Measurements from ENCODE around the gene CSPG4. TPM values are rescaled to one million over a fixed set of nuclear protein-coding genes. Genes with fewer than 3 reads are reported as not detected.
"Not testable (repeated sequence)": the region's sequence is repeated elsewhere in the genome, so short reads cannot be mapped to it uniquely, and the experiment has no call there.

Gene CSPG4
- total and polyA plus RNA-seq, 2 donors (not counting 3 experiments of a cell fraction or from before 2014, with no cell fraction given): not detected

GRCh38 chr15:75738647-75739325 lies 26.1 kb upstream of the CSPG4 start:
- Histone ChIP-seq H3K79me2 (ENCODE audit: control insufficient read depth, insufficient read depth, low read length) (no peaks in the 10 kb centered on the region), H3K9ac (replicated peaks; ENCODE audit: extremely low read depth, insufficient read depth, low read length) (no peak overlapping the region), H4K20me1 (replicated peaks; ENCODE audit: control insufficient read depth, extremely low read depth, insufficient read depth, low read length) (no peaks in the 10 kb centered on the region), H3K4me2 (ENCODE audit: insufficient read depth, low read length) (peak overlapping the region; percentile 75), H3K9me3 (replicated peaks; ENCODE audit: control insufficient read depth, insufficient read depth, low read length) (no peaks in the 10 kb centered on the region), H3K27me3 (ENCODE audit: control insufficient read depth in 2 of 2, insufficient read depth in 2 of 2, low read length in 2 of 2) (peaks cover 13 to 16% of the 10 kb centered on the region in 2 experiments), H2AFZ (ENCODE audit: low read depth, low read length) (peak overlapping the region; percentile 87), H3K36me3 (ENCODE audit: control insufficient read depth in 2 of 2, extremely low read depth in 1 of 2, insufficient read depth in 2 of 2, low read length in 2 of 2) (no peaks in the 10 kb centered on the region), H3K9me1 (replicated peaks; ENCODE audit: control insufficient read depth, extremely low read depth, insufficient read depth, low read length) (no peaks in the 10 kb centered on the region), H3K4me1 (ENCODE audit: control insufficient read depth, extremely low read depth, insufficient read depth, low read length) (peaks cover 8% of the 10 kb centered on the region), H3K4me3 (replicated peaks in 1 of 3; ENCODE audit: insufficient read depth in 1 of 3, low read depth in 1 of 3, low read length in 3 of 3) (peak overlapping the region in 2 of 3 experiments; percentile 13 to 41), H3K27ac (ENCODE audit: insufficient read depth, low read depth, low read length) (no peak overlapping the region)
- CTCF ChIA-PET: interaction anchor here (0.6 to 1.9 kb wide), 7 partner anchors 10 to 93 kb away, joined by 3 to 8 read pairs (median 3); a partner anchor contains a TSS
- intact Hi-C loops (cut with micrococcal nuclease): no loop called here
- no TSS peak for BruUV-seq (replicated peaks)
- POLR2A ChIA-PET: no interaction called here
- TF ChIP-seq GATA2 (IDR thresholded peaks at IDR 0.05; ENCODE audit: insufficient read depth, insufficient read length, low read depth, low read length): no peak
- no peak for TF ChIP-seq POLR2A (IDR thresholded peaks at IDR 0.05; ENCODE audit: low read depth, low read length)
- peak; percentile 65 for TF ChIP-seq MAX (IDR thresholded peaks at IDR 0.05; ENCODE audit: insufficient read depth, insufficient read length)
- TF ChIP-seq MYC (IDR thresholded peaks at IDR 0.05; ENCODE audit: low read depth, low read length): no peak
- dilution Hi-C loops (cut with MboI; ENCODE audit: extremely low pct_ligation_motif_present, low sequenced_read_pairs): no loop called here
- peak; percentile 80 for DNase-seq (ENCODE audit: low read depth, low spot score)
- peak; percentile 82 for FAIRE-seq

- H3K9me3 ChIP-seq (replicated peaks; ENCODE audit: control insufficient read depth, insufficient read depth, low read length): no peaks in the 10 kb centered on the region
- H4K20me1 ChIP-seq (replicated peaks; ENCODE audit: control insufficient read depth, extremely low read depth, insufficient read depth, low read length): no peaks in the 10 kb centered on the region
- H3K4me1 ChIP-seq (ENCODE audit: control insufficient read depth, extremely low read depth, insufficient read depth, low read length): peaks cover 8% of the 10 kb centered on the region
- FAIRE-seq: no peak
- H3K4me3 ChIP-seq (replicated peaks in 1 of 3; ENCODE audit: insufficient read depth in 1 of 3, low read depth in 1 of 3, low read length in 3 of 3): peak overlapping the region; percentile 41 to 60 (median 59)
- ChIA-PET POLR2A (no interaction called here), CTCF (interaction anchor here (0.6 to 1.9 kb wide), 7 partner anchors 10 to 93 kb away, joined by 3 to 8 read pairs (median 3); a partner anchor contains a TSS)
- no peak overlapping the region for H3K9ac ChIP-seq (replicated peaks; ENCODE audit: extremely low read depth, insufficient read depth, low read length)
- no peak for DNase-seq (ENCODE audit: low read depth, low spot score)
- dilution Hi-C loops (cut with MboI; ENCODE audit: extremely low pct_ligation_motif_present, low sequenced_read_pairs): no loop called here
- intact Hi-C loops (cut with micrococcal nuclease): no loop called here
- H3K4me2 ChIP-seq (ENCODE audit: insufficient read depth, low read length): peak overlapping the region; percentile 75
- peaks cover 13 to 16% of the 10 kb centered on the region in 2 experiments for H3K27me3 ChIP-seq (ENCODE audit: control insufficient read depth in 2 of 2, insufficient read depth in 2 of 2, low read length in 2 of 2)
- no peaks in the 10 kb centered on the region for H3K79me2 ChIP-seq (ENCODE audit: control insufficient read depth, insufficient read depth, low read length)
- TF ChIP-seq MYC (IDR thresholded peaks at IDR 0.05; ENCODE audit: low read depth, low read length) (no peak), POLR2AphosphoS5 (IDR thresholded peaks at IDR 0.05; ENCODE audit: insufficient read depth, low read depth, low read length) (no peak), POLR2A (IDR thresholded peaks at IDR 0.05; ENCODE audit: low read depth, low read length) (no peak)
- H3K9me1 ChIP-seq (replicated peaks; ENCODE audit: control insufficient read depth, extremely low read depth, insufficient read depth, low read length): no peaks in the 10 kb centered on the region
- H3K27ac ChIP-seq (ENCODE audit: insufficient read depth, low read depth, low read length): no peak overlapping the region
- H2AFZ ChIP-seq (ENCODE audit: low read depth, low read length): peak overlapping the region; percentile 87
- no TSS peak for BruUV-seq (replicated peaks)
- H3K36me3 ChIP-seq (ENCODE audit: control insufficient read depth in 2 of 2, extremely low read depth in 1 of 2, insufficient read depth in 2 of 2, low read length in 2 of 2): no peaks in the 10 kb centered on the region
These were observed 25.5 kb upstream of the CSPG4 start for GRCh38 chr15:75738014-75738646.

- H3K9ac ChIP-seq (replicated peaks; ENCODE audit: extremely low read depth, insufficient read depth, low read length); POLR2A ChIA-PET; dilution Hi-C loops (cut with MboI; ENCODE audit: extremely low pct_ligation_motif_present, low sequenced_read_pairs); H3K27ac ChIP-seq (ENCODE audit: insufficient read depth, low read depth, low read length); H3K4me1 ChIP-seq (ENCODE audit: control insufficient read depth, extremely low read depth, insufficient read depth, low read length); BruUV-seq (replicated peaks); H3K79me2 ChIP-seq (ENCODE audit: control insufficient read depth, insufficient read depth, low read length); DNase-seq (ENCODE audit: low read depth, low spot score); FAIRE-seq; H4K20me1 ChIP-seq (replicated peaks; ENCODE audit: control insufficient read depth, extremely low read depth, insufficient read depth, low read length); H2AFZ ChIP-seq (ENCODE audit: low read depth, low read length); H3K9me3 ChIP-seq (replicated peaks; ENCODE audit: control insufficient read depth, insufficient read depth, low read length); H3K4me3 ChIP-seq (replicated peaks in 1 of 3; ENCODE audit: insufficient read depth in 1 of 3, low read depth in 1 of 3, low read length in 3 of 3); H3K36me3 ChIP-seq (ENCODE audit: control insufficient read depth in 2 of 2, extremely low read depth in 1 of 2, insufficient read depth in 2 of 2, low read length in 2 of 2); H3K9me1 ChIP-seq (replicated peaks; ENCODE audit: control insufficient read depth, extremely low read depth, insufficient read depth, low read length); H3K4me2 ChIP-seq (ENCODE audit: insufficient read depth, low read length); intact Hi-C loops (cut with micrococcal nuclease): not testable (repeated sequence)
- CTCF ChIA-PET: interaction anchor here (1.5 kb wide), 1 partner anchor 51 kb away, joined by 6 read pairs; no protein-coding TSS in a partner anchor
- peaks cover 15 to 16% of the 10 kb centered on the region in 2 experiments for H3K27me3 ChIP-seq (ENCODE audit: control insufficient read depth in 2 of 2, insufficient read depth in 2 of 2, low read length in 2 of 2)
These were observed 24.7 kb upstream of the CSPG4 start for GRCh38 chr15:75737116-75738013.
